LNCAP (cell line): ENCODE measurements around the gene WNT4.

Experiments used
- TF ChIP-seq, protein P1 (sequence below): fragments of 450-650 bp; IDR thresholded peaks from 2 replicates; pipeline ENCODE4 v1.5.1; 2017; ENCODE audit warnings: mild to moderate bottlenecking

The WNT4 gene

DNA sequence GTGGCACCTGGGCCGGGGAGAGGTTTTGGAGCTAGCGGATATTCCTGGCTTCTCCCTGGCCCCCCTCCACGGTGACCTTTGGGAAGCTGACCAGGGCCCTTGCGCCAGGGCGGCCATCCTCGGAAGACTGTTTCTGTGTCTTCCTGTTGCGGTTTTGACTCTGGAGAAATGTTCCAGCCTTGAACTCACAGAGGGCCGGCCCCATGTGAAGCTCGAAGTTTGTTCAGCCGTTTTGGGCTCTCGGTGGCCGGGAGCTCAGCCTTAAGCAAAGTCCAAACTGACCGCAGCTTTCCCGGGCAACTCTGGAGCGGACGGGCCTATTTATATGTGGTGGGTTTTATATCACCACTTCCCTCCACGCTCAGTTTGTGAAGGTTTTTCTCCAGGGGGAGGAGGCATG lies 17.0 kb upstream of the WNT4 start:
- TF ChIP-seq, protein P1, sequence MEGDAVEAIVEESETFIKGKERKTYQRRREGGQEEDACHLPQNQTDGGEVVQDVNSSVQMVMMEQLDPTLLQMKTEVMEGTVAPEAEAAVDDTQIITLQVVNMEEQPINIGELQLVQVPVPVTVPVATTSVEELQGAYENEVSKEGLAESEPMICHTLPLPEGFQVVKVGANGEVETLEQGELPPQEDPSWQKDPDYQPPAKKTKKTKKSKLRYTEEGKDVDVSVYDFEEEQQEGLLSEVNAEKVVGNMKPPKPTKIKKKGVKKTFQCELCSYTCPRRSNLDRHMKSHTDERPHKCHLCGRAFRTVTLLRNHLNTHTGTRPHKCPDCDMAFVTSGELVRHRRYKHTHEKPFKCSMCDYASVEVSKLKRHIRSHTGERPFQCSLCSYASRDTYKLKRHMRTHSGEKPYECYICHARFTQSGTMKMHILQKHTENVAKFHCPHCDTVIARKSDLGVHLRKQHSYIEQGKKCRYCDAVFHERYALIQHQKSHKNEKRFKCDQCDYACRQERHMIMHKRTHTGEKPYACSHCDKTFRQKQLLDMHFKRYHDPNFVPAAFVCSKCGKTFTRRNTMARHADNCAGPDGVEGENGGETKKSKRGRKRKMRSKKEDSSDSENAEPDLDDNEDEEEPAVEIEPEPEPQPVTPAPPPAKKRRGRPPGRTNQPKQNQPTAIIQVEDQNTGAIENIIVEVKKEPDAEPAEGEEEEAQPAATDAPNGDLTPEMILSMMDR = no peak

DNA sequence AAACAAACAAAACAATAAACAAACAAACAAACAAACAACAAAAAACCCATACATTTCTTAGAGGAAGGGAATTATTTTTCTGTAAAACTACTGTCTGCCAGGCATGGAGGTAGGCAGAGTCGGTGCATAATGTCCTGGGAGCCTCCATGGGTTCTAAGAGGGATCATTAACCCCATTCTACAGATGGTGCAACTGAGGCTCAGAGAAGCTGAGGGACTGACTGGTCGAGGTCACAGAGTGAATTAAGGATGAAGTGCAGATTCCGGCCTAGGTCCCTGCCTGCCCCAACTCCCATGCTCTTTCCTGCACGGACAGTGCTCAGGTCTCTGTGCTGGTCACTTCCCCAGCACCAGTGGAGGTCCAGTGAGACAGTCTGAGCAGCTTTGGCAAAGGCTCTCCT lies 15.8 kb upstream of the WNT4 start:
- TF ChIP-seq, protein P1 = no peak

GRCh38 chr1:22157359-22157966 lies 14.6 kb upstream of the WNT4 start:
- TF ChIP-seq, protein P1 = no peak

GRCh38 chr1:22155517-22155916 lies 12.6 kb upstream of the WNT4 start:
- TF ChIP-seq, protein P1 = no peak

GRCh38 chr1:22154626-22155025 lies 11.7 kb upstream of the WNT4 start:
- TF ChIP-seq, protein P1 = no peak

DNA sequence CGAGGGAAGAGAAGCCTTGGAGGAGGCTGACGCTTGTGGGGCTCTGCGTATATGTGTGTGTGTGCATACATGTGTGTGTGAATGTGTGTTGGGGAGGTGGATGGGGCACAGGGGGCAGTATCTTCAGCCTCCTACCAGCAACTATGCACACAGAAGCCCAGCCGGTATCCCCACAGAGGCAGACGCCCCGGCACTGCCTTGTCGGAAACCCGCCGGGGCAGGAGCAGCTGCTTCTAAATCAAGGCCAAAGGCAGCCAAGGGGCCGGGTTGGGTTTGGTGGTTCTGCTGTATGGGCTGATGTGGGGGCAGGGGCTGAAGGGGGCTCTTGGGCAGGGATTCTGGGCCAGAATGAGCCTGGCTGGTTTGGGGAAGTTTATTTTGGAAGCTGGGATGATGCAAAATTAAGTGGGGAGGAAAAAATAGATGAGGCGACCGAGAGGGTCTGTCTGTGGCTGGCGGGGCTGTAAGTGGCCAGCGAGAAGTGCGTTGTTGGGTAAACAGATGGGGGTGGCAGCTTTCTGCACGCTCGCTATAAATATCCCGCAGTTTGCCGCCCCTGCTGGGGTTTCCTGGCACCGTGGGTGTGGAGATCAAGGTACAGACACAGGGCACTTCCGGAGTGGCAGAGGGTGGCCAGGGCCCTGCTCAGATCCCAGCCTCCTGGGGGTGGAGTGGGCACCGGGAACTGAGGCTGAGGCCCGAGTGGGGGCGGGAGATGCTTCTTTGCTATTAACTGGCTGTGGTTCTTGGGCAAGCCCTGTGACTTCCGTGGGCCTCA lies 11.0 kb upstream of the WNT4 start:
- TF ChIP-seq, protein P1 = no peak

DNA sequence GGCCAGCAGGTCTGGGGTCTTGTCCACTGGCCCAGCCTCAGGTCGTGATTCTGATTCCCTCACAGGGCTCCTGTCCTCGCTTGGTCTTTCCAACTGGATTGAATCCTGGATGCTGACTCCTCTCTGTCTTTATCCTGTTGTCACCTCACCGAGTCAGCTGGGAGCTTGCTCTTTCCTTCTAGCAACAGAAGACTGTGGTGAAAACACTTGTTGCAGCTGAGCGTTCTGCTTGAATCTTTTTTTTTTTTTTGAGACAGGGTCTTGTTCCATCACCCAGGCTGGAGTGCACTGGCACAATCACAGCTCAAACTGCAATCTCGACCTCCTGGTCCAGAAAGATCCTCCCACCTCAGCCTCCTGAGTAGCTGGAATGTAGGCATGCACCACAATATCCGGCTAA lies 8.0 kb upstream of the WNT4 start:
- TF ChIP-seq, protein P1 = no peak
